Measurements from ENCODE around the gene ZBTB16. TPM values are rescaled to one million over a fixed set of nuclear protein-coding genes. Genes with fewer than 3 reads are reported as not detected.

Gene ZBTB16
- total RNA-seq, 1 experiment from 2014 or later = 0.21 TPM

DNA sequence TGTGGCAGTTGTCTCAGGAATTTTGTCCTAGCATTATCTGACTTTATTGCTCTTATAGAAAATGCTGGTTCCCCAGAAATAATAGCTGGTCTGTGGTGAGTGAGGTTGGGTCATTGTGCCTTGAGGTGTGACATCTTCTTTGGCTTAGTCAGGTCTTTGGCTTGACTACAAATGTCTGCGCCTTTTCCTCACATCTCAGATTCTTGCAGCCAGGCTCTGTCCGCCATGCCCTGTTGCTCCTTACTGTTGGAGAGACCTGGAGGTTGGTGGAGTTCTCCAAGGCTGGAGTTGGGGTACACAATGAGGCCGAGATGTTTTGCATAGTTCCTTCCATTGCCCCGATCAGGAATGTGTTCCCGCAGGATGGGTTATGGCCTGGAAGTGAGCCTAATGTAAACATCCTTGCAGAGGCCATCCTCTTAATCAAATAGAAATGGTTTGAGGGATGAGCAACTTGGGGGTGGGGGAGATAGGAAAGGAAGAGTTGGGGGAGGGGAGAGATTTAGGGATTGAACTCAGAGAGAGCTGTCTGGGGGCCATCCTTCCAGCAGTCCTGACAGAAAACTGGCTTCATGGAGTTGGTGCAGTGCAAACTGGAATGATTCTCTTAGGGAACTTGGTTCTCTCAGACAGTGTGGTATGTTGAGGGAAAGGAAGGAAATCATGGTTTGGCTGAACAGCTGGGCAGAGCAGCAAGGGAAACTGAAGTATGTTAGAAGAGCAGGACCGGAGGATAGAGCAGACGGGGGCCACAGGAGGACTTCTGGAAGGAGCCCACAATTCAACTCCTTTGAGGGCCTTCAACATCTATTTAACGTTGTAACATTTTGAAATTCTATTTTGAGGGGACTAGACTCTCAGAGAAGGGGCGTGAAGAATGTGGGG is 49.9 kb downstream of the ZBTB16 start:
- intact Hi-C loops (cut with micrococcal nuclease; ENCODE audit: unreplicated experiment) (no loop called here), in situ Hi-C loops (cut with HindIII; ENCODE audit: low pct_unique_long_range_greater_than_20kb, low sequenced_read_pairs) (no loop called here)
- H3K36me3 ChIP-seq (ENCODE audit: control insufficient read depth, insufficient read depth, low read length) = no peaks in the 10 kb centered on the region
- ChIA-PET POLR2A (no interaction called here), CTCF (no interaction called here)
- peaks cover 46% of the 10 kb centered on the region for H3K27me3 ChIP-seq (ENCODE audit: control insufficient read depth, insufficient read depth, low read length)
- no peaks in the 10 kb centered on the region for H3K4me1 ChIP-seq (ENCODE audit: control insufficient read depth, insufficient read depth, low read length)
- no TSS peak for BruUV-seq (replicated peaks)
- no peak for ATAC-seq
- no peak overlapping the region for H3K27ac ChIP-seq (ENCODE audit: low read length)
- TF ChIP-seq, protein P1, sequence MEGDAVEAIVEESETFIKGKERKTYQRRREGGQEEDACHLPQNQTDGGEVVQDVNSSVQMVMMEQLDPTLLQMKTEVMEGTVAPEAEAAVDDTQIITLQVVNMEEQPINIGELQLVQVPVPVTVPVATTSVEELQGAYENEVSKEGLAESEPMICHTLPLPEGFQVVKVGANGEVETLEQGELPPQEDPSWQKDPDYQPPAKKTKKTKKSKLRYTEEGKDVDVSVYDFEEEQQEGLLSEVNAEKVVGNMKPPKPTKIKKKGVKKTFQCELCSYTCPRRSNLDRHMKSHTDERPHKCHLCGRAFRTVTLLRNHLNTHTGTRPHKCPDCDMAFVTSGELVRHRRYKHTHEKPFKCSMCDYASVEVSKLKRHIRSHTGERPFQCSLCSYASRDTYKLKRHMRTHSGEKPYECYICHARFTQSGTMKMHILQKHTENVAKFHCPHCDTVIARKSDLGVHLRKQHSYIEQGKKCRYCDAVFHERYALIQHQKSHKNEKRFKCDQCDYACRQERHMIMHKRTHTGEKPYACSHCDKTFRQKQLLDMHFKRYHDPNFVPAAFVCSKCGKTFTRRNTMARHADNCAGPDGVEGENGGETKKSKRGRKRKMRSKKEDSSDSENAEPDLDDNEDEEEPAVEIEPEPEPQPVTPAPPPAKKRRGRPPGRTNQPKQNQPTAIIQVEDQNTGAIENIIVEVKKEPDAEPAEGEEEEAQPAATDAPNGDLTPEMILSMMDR (IDR thresholded peaks at IDR 0.05) = no peak
- TF ChIP-seq SIN3A (IDR thresholded peaks at IDR 0.05; ENCODE audit: borderline replicate concordance, insufficient read depth, low read depth, low read length) (no peak), TCF7L2 (IDR thresholded peaks at IDR 0.05; ENCODE audit: low read depth, low read length) (no peak)
- TF ChIP-seq, protein P2, sequence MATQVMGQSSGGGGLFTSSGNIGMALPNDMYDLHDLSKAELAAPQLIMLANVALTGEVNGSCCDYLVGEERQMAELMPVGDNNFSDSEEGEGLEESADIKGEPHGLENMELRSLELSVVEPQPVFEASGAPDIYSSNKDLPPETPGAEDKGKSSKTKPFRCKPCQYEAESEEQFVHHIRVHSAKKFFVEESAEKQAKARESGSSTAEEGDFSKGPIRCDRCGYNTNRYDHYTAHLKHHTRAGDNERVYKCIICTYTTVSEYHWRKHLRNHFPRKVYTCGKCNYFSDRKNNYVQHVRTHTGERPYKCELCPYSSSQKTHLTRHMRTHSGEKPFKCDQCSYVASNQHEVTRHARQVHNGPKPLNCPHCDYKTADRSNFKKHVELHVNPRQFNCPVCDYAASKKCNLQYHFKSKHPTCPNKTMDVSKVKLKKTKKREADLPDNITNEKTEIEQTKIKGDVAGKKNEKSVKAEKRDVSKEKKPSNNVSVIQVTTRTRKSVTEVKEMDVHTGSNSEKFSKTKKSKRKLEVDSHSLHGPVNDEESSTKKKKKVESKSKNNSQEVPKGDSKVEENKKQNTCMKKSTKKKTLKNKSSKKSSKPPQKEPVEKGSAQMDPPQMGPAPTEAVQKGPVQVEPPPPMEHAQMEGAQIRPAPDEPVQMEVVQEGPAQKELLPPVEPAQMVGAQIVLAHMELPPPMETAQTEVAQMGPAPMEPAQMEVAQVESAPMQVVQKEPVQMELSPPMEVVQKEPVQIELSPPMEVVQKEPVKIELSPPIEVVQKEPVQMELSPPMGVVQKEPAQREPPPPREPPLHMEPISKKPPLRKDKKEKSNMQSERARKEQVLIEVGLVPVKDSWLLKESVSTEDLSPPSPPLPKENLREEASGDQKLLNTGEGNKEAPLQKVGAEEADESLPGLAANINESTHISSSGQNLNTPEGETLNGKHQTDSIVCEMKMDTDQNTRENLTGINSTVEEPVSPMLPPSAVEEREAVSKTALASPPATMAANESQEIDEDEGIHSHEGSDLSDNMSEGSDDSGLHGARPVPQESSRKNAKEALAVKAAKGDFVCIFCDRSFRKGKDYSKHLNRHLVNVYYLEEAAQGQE (IDR thresholded peaks at IDR 0.05; ENCODE audit: insufficient read depth in 1 of 2, low read depth in 2 of 2, low read length in 1 of 2) = no peak
- no peak overlapping the region for H3K4me3 ChIP-seq (ENCODE audit: low read depth in 2 of 2, low read length in 2 of 2)
- DNase-seq (ENCODE audit: low read depth, low spot score) = no peak
- H3K9me3 ChIP-seq (ENCODE audit: control insufficient read depth, insufficient read depth, low read depth, low read length) = no peaks in the 10 kb centered on the region

DNA sequence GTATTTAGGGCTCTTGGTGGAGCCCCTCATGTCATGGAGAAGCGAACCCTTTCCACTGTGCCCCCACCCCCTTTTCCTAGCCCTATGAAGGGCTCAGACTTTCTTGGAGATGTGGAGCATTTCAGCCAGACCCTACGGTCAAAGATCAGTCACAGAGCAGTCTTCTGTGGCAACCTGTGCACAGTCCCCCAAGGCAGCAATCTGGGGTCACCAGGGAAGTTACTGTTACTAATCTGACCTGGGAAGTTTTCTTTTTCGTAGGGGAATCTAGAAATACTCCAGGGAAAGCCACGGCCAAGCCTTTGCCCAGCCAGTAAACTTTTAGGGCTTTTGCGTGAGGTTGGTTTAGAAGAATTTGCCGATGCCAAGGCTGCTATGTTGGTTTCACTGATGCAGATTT is 50.6 kb downstream of the ZBTB16 start:
- no peak for ATAC-seq
- Histone ChIP-seq H3K27me3 (ENCODE audit: control insufficient read depth, insufficient read depth, low read length) (peaks cover 49% of the 10 kb centered on the region), H3K4me3 (ENCODE audit: low read depth in 2 of 2, low read length in 2 of 2) (no peak overlapping the region), H3K9me3 (ENCODE audit: control insufficient read depth, insufficient read depth, low read depth, low read length) (no peaks in the 10 kb centered on the region), H3K36me3 (ENCODE audit: control insufficient read depth, insufficient read depth, low read length) (no peaks in the 10 kb centered on the region), H3K27ac (ENCODE audit: low read length) (no peak overlapping the region), H3K4me1 (ENCODE audit: control insufficient read depth, insufficient read depth, low read length) (no peaks in the 10 kb centered on the region)
- in situ Hi-C loops (cut with HindIII; ENCODE audit: low pct_unique_long_range_greater_than_20kb, low sequenced_read_pairs) = no loop called here
- intact Hi-C loops (cut with micrococcal nuclease; ENCODE audit: unreplicated experiment) = no loop called here
- no peak for DNase-seq (ENCODE audit: low read depth, low spot score)
- POLR2A ChIA-PET = no interaction called here
- TF ChIP-seq, protein P2 (IDR thresholded peaks at IDR 0.05; ENCODE audit: insufficient read depth in 1 of 2, low read depth in 2 of 2, low read length in 1 of 2) = no peak
- no peak for TF ChIP-seq TCF7L2 (IDR thresholded peaks at IDR 0.05; ENCODE audit: low read depth, low read length)
- TF ChIP-seq SIN3A (IDR thresholded peaks at IDR 0.05; ENCODE audit: borderline replicate concordance, insufficient read depth, low read depth, low read length) = no peak
- TF ChIP-seq, protein P1 (IDR thresholded peaks at IDR 0.05) = no peak
- no peak for TF ChIP-seq POLR2AphosphoS5 (IDR thresholded peaks at IDR 0.05; ENCODE audit: low read depth, low read length)
- CTCF ChIA-PET = no interaction called here
- no TSS peak for BruUV-seq (replicated peaks)

All from Panc1 (cell line).